Astrocyte of the spinal cord (primary cell): Measurements from ENCODE around the gene KIAA0319L.

Experiments
- DNase-seq: peaks from one replicate; pipeline ENCODE4 v3.0.0; 2011; ENCODE audit warnings: low read depth, low spot score
- H3K4me3 ChIP-seq: 2 replicates; pipeline ENCODE4 v1.5.1; 2011; ENCODE audit warnings: low read depth, mild to moderate bottlenecking, low read length, moderate library complexity
- CTCF ChIP-seq: IDR thresholded peaks from 2 replicates; pipeline ENCODE4 v1.5.1; 2012; ENCODE audit warnings: low read depth, mild to moderate bottlenecking, low read length, inconsistent platforms
- in situ Hi-C: cut with HindIII; loops from 2 replicates; pipeline ENCODE4 v1.10.0; 2017; ENCODE audit warnings: low sequenced_read_pairs

The KIAA0319L gene

DNA sequence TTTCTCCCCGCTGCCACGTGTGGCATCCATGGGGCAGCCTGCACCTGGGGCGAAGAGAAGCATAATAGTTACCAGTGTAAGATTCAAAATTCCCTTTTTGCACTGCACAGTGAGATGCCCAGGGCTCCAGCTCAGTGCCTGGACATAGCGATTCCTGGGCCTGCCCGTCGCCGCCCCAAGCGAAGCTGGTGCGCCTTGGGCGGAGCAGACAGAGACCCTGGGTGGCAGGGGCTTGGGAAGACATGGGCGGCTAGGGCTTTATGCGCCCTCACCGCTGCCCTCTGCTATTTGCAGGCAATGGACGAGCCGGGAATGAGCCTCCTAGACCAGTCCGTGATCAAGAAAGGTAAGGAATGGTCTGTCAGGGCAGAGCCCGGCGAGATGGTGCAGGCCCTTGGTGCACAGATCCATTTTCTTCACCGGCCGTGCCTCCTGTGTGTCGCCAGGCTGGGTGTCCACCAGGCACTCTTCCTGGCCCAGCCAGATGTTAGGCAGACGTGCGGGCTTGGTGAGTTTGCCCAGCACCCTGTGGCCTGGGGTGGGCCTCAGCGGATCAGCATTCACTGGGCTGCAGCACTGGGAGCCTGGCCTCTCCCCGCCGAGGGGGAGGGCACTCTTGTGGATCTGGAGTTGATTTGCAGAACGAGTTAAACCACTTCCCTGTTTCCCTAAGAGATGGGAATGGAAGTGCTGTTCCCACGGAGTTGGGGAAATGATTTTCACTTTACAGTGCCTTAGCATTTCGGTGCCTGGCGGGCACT, 17.6 kb upstream of the KIAA0319L start:
- no peak overlapping the region for H3K4me3 ChIP-seq
- DNase-seq = no peak
- no peak for TF ChIP-seq CTCF
- in situ Hi-C loops = no loop called here

- in situ Hi-C loops = no loop called here
- H3K4me3 ChIP-seq = no peak overlapping the region
- DNase-seq = no peak
- TF ChIP-seq CTCF = no peak
Observed at GRCh38 chr1:35574125-35574654, 17.0 kb upstream of the KIAA0319L start.

GRCh38 chr1:35573198-35574124, 16.3 kb upstream of the KIAA0319L start, which contains the start of gene TFAP2E:
TFAP2E (plus strand) TSS chr1:35573314; CDS start chr1:35573578, 264 bp downstream.
- in situ Hi-C loops = no loop called here
- peak; percentile 46 for DNase-seq
- no peak for TF ChIP-seq CTCF
- peak within 1 kb of the TSS; percentile 43 for H3K4me3 ChIP-seq

DNA sequence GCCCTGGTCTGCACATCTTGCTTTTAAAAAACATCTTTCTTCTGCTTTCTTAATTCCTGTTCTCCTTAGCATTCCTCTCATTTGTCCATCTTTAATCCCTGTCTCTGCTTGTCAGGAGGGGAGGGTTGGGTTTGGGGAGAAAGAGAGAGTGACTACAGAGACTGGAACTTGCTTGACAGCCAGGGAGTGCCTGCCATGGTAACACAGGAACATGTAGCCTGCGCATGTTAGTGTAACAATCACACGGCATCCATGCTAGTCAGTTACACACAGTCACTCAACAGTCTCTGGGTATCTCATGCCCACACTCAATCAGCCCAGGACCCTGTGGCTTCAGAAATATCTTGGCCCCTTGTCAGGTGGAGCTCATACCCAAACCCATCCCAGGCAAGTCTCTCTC, 15.1 kb upstream of the KIAA0319L start:
- in situ Hi-C loops = no loop called here
- H3K4me3 ChIP-seq = no peak overlapping the region
- no peak for DNase-seq
- TF ChIP-seq CTCF = no peak

GRCh38 chr1:35571263-35571662, 14.1 kb upstream of the KIAA0319L start:
- no peak overlapping the region for H3K4me3 ChIP-seq
- no peak for DNase-seq
- TF ChIP-seq CTCF = no peak
- in situ Hi-C loops = no loop called here

DNA sequence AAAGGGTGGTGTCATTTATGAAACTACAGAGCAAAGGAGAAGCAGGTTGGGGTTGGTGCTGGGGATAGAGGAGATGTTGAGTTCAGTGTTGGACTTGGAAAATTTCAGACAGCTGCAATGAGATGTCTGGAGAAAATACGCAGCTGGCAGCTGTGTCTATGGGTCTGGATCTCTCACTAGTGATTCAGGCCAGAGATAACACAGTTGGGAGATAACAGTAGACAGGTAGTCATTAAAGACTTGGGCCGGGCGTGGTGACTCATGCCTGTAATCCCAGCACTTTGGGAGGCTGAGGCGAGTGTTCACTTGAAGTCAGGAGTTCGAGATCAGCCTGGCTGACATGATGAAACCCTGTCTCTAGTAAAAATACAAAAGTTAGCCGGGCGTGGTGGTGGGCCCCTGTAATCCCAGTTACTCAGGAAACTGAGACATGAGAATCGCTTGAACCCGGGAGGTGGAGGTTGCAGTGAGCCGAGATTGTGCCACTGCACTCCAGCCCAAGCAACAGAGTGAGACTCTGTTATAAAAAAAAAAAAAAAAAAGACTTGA, 13.5 kb upstream of the KIAA0319L start:
- in situ Hi-C loops = no loop called here
- H3K4me3 ChIP-seq = no peak overlapping the region
- DNase-seq = no peak

More for the DNA sequence above, 13.5 kb upstream of the KIAA0319L start:
- TF ChIP-seq CTCF = no peak
